MM.1S (cell line): ENCODE measurements around the gene AVL9.
"Not testable (repeated sequence)": the region's sequence is repeated elsewhere in the genome, so short reads cannot be mapped to it uniquely, and the experiment has no call there.

Experiments
- DNase-seq: peaks from one replicate; pipeline ENCODE4 v3.0.0-alpha.2; 2015
- H2AFZ ChIP-seq: fragments of 300-600 bp; sonication (generic); 2 replicates; pipeline ENCODE4 v1.6.0; 2016; ENCODE audit warnings: antibody characterized with exemption, low read length
- H3F3A ChIP-seq: fragments of 300-600 bp; sonication (generic); 2 replicates; pipeline ENCODE4 v1.6.1; 2016; ENCODE audit warnings: mild to moderate bottlenecking, antibody characterized with exemption, low read length, moderate library complexity, mixed read lengths; ENCODE audit not compliant: insufficient read depth
- H3K27ac ChIP-seq: fragments of 300-600 bp; sonication (generic); 2 replicates; pipeline ENCODE4 v1.5.1; 2016; ENCODE audit warnings: mild to moderate bottlenecking, low read length
- H3K27me3 ChIP-seq: fragments of 300-600 bp; sonication (generic); replicated peaks from 2 replicates; pipeline ENCODE4 v1.6.0; 2016; ENCODE audit warnings: low read length; ENCODE audit not compliant: insufficient read depth
- H3K36me3 ChIP-seq: fragments of 300-600 bp; sonication (generic); replicated peaks from 2 replicates; pipeline ENCODE4 v1.6.1; 2016; ENCODE audit warnings: mild to moderate bottlenecking, low read length, mixed read lengths; ENCODE audit not compliant: insufficient read depth
- H3K4me1 ChIP-seq: fragments of 300-600 bp; sonication (generic); 2 replicates; pipeline ENCODE4 v1.6.1; 2016; ENCODE audit warnings: low read length, mixed read lengths
- H3K4me2 ChIP-seq: fragments of 300-600 bp; sonication (generic); 2 replicates; pipeline ENCODE4 v1.6.0; 2016; ENCODE audit warnings: low read depth, low read length
- H3K4me3 ChIP-seq: fragments of 300-600 bp; sonication (generic); 2 replicates; pipeline ENCODE4 v1.5.1; 2016; ENCODE audit warnings: low read length, mixed read lengths
- H3K79me2 ChIP-seq: fragments of 300-600 bp; sonication (generic); 2 replicates; pipeline ENCODE4 v1.6.1; 2016; ENCODE audit warnings: mixed run types, low read length, mixed read lengths
- H3K9ac ChIP-seq: fragments of 300-600 bp; sonication (generic); 2 replicates; pipeline ENCODE4 v1.6.1; 2016; ENCODE audit warnings: low read length, mixed read lengths
- H3K9me2 ChIP-seq: fragments of 300-600 bp; sonication (generic); replicated peaks from 2 replicates; pipeline ENCODE4 v1.6.1; 2016; ENCODE audit warnings: mild to moderate bottlenecking, low read length, mixed read lengths; ENCODE audit not compliant: insufficient read depth
- H3K9me3 ChIP-seq: fragments of 300-600 bp; sonication (generic); replicated peaks from 2 replicates; pipeline ENCODE4 v1.6.1; 2016; ENCODE audit warnings: mild to moderate bottlenecking, low read length, mixed read lengths; ENCODE audit not compliant: insufficient read depth
- H4K20me1 ChIP-seq: fragments of 300-600 bp; sonication (generic); 2 replicates; pipeline ENCODE4 v1.6.1; 2016; ENCODE audit warnings: mild to moderate bottlenecking, low read length, moderate library complexity, mixed read lengths; ENCODE audit not compliant: insufficient read depth
- CTCF ChIP-seq: fragments of 300-600 bp; sonication (generic); IDR thresholded peaks from 2 replicates; pipeline ENCODE4 v1.5.1; 2016; ENCODE audit warnings: antibody characterized with exemption, low read length, mixed read lengths
- EZH2 ChIP-seq: fragments of 300-600 bp; sonication (generic); optimal IDR thresholded peaks from 2 replicates; pipeline ENCODE3; 2017; ENCODE audit warnings: low read depth, mild to moderate bottlenecking, antibody characterized with exemption, low read length, mixed read lengths
- EZH2phosphoT487 ChIP-seq: fragments of 300-600 bp; sonication (generic); IDR thresholded peaks from 2 replicates; pipeline ENCODE4 v1.6.1; 2018; ENCODE audit warnings: antibody characterized with exemption, low read length

Gene AVL9

DNA sequence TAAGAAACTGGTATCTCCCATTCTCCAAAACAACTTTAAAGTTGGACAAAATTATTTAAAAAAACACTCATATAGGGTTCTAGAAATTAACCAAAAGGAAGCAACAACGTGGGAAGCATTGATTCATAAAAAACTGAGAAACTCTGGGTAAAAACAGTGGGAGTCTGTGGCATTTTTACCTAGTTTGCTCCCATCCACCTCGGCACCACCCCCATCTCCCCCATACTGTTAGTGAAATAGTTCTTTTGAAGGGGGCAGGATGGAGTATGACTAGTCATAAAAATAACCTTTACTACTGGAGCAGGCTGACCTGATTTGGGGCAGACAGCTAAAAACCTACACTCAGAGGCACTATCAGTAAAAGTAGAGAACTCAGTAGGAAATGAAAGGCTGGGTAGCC, 123.2 kb downstream of the AVL9 start:
- H3K4me1 ChIP-seq = no peaks in the 10 kb centered on the region
- H3K9me3 ChIP-seq = no peaks in the 10 kb centered on the region
- no peak for DNase-seq
- H4K20me1 ChIP-seq = no peaks in the 10 kb centered on the region
- TF ChIP-seq EZH2phosphoT487 (no peak), EZH2 (no peak), CTCF (no peak)
- no peaks in the 10 kb centered on the region for H3K9me2 ChIP-seq
- no peak overlapping the region for H3K27ac ChIP-seq
- H3F3A ChIP-seq = no peaks in the 10 kb centered on the region
- no peak overlapping the region for H3K4me2 ChIP-seq
- H2AFZ ChIP-seq = no peak overlapping the region
- H3K27me3 ChIP-seq = no peaks in the 10 kb centered on the region
- H3K36me3 ChIP-seq = no peaks in the 10 kb centered on the region
- H3K4me3 ChIP-seq = no peak overlapping the region
- no peaks in the 10 kb centered on the region for H3K79me2 ChIP-seq
- no peak overlapping the region for H3K9ac ChIP-seq

DNA sequence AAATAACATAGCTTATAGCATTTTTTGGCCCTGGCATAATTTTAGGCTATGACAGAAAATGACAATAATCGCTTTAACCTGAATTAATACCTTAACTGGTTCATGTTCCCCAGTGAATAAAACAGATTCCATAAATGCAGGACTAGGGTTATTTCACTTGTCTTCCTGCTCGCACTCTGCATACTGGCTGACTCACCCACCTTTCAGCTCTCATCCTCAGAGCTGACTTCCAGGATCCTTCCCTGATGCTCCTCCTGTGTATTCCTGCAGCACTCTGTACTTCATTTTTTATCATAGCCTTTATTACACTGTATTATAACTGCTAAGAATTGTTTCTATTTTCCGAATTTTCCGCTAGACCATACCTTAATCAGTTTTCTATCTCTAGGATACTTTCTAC, 123.7 kb downstream of the AVL9 start:
- Histone ChIP-seq H3K9me3 (no peaks in the 10 kb centered on the region), H3K27ac (no peak overlapping the region), H3K79me2 (no peaks in the 10 kb centered on the region), H4K20me1 (no peaks in the 10 kb centered on the region), H3K4me2 (no peak overlapping the region), H3K4me1 (no peaks in the 10 kb centered on the region), H3K9me2 (no peaks in the 10 kb centered on the region), H3K4me3 (no peak overlapping the region), H3K36me3 (no peaks in the 10 kb centered on the region), H3F3A (no peaks in the 10 kb centered on the region), H3K9ac (no peak overlapping the region), H2AFZ (no peak overlapping the region), H3K27me3 (no peaks in the 10 kb centered on the region)
- DNase-seq = no peak
- TF ChIP-seq EZH2phosphoT487 = no peak
- TF ChIP-seq EZH2 = no peak

DNA sequence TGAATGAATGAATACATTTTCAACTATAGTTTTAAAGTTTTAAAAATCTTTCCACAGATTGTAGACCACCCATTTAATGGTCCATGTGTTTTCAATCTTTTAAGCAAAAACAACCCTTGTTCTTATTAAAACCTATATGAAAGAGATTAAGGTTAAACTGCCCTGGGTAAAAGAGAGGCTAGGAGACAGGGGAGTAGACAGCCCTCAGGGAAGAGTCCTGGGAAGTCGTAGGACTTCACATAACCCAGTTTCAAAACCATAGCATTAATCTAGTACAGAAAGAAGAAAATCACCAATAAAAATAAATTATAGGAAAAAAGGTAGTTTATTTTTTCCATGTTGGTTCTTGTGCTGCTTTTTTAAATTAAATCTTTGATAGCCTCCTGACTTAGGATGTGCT, 124.1 kb downstream of the AVL9 start:
- not testable (repeated sequence) for H3K27ac ChIP-seq

GRCh38 chr7:32631021-32631420, 135.7 kb downstream of the AVL9 start:
- H3K9ac ChIP-seq = no peak overlapping the region
- no peak for DNase-seq
- H3F3A ChIP-seq = no peaks in the 10 kb centered on the region
- no peak overlapping the region for H3K4me3 ChIP-seq
- no peaks in the 10 kb centered on the region for H3K4me1 ChIP-seq
- no peaks in the 10 kb centered on the region for H3K36me3 ChIP-seq
- H3K79me2 ChIP-seq = no peaks in the 10 kb centered on the region
- H3K9me2 ChIP-seq = no peaks in the 10 kb centered on the region
- no peak overlapping the region for H3K27ac ChIP-seq
- no peaks in the 10 kb centered on the region for H4K20me1 ChIP-seq
- H3K9me3 ChIP-seq = no peaks in the 10 kb centered on the region
- no peak overlapping the region for H2AFZ ChIP-seq
- H3K27me3 ChIP-seq = no peaks in the 10 kb centered on the region
- H3K4me2 ChIP-seq = no peak overlapping the region
- TF ChIP-seq CTCF (no peak), EZH2 (no peak)

More for the DNA sequence above, 124.1 kb downstream of the AVL9 start:
- not testable (repeated sequence) for H3K9ac ChIP-seq, H3K9me2 ChIP-seq, H4K20me1 ChIP-seq, H3K4me3 ChIP-seq, H3K36me3 ChIP-seq, H3K4me2 ChIP-seq, H3K27me3 ChIP-seq, H3K79me2 ChIP-seq, H3K4me1 ChIP-seq, H2AFZ ChIP-seq, H3K9me3 ChIP-seq, H3F3A ChIP-seq, DNase-seq

GRCh38 chr7:32631590-32632497, 136.6 kb downstream of the AVL9 start:
- not testable (repeated sequence) for DNase-seq, H3K9ac ChIP-seq, H3K27ac ChIP-seq, H2AFZ ChIP-seq, H3K79me2 ChIP-seq, H3K27me3 ChIP-seq, H3K36me3 ChIP-seq, H3K9me3 ChIP-seq, H3K4me1 ChIP-seq, H3K9me2 ChIP-seq, H3K4me3 ChIP-seq, H3F3A ChIP-seq, H4K20me1 ChIP-seq, H3K4me2 ChIP-seq

- H3K27ac ChIP-seq, DNase-seq, H3K27me3 ChIP-seq, H2AFZ ChIP-seq, H4K20me1 ChIP-seq, H3K9ac ChIP-seq, H3K9me2 ChIP-seq, H3K4me1 ChIP-seq, H3K79me2 ChIP-seq, H3K4me3 ChIP-seq, H3K4me2 ChIP-seq, H3F3A ChIP-seq, H3K9me3 ChIP-seq, H3K36me3 ChIP-seq: not testable (repeated sequence)
These were observed 138.2 kb downstream of the AVL9 start for GRCh38 chr7:32633446-32633845.
